ENCODE measurements around the gene DUXB.
A peak's percentile ranks its signal among the peaks of the same experiment; 100 is the strongest.

The DUXB gene

DNA sequence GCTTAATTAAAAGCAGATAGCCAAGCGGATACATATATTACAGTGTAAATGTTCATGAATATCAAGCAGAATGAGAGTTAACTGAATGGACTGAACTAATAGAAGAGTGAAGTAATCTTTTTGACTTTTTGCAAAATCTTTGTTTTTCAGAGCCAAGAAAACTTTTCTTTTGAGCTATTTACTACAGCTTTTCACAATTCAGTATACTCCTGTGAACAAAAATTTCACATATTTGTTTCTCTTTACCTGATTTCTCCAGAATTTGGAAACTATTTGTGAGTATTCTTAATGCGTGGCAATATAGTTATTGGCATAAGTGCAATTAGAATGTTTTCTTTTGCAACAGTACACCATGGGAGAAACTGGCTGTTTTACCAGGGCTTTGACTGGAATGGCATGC is 9.1 kb upstream of the DUXB start:
- ChIA-PET CTCF (interaction anchor here (0.6 kb wide), 1 partner anchor 13 kb away, joined by 3 read pairs; no protein-coding TSS in a partner anchor), POLR2A (ENCODE audit: low non-redundant PET) (no interaction called here)
- H3K27ac ChIP-seq = no peak overlapping the region
- TF ChIP-seq, protein P1, sequence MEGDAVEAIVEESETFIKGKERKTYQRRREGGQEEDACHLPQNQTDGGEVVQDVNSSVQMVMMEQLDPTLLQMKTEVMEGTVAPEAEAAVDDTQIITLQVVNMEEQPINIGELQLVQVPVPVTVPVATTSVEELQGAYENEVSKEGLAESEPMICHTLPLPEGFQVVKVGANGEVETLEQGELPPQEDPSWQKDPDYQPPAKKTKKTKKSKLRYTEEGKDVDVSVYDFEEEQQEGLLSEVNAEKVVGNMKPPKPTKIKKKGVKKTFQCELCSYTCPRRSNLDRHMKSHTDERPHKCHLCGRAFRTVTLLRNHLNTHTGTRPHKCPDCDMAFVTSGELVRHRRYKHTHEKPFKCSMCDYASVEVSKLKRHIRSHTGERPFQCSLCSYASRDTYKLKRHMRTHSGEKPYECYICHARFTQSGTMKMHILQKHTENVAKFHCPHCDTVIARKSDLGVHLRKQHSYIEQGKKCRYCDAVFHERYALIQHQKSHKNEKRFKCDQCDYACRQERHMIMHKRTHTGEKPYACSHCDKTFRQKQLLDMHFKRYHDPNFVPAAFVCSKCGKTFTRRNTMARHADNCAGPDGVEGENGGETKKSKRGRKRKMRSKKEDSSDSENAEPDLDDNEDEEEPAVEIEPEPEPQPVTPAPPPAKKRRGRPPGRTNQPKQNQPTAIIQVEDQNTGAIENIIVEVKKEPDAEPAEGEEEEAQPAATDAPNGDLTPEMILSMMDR (conservative IDR thresholded peaks at IDR 0.05; ENCODE audit: low read depth) = no peak
- no peak for DNase-seq (ENCODE audit: low spot score)

DNA sequence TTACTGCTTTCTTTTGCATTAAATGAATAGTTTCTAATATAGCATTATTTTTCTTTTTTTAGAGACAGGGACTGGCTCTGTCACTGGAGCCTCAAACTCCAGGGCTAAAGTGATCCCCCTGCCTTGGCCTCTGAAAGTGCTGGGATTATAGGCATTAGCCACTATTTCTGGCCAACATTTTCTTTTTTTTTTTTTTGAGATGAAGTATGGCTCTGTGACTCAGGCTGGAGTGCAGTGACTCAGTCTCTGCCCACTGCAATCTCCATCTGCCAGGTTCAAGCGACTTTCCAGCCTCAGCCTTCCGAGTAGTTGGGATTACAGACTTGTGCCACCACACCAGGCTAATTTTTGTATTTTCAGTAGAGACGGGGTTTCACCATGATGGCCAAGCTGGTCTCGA is 2.0 kb upstream of the DUXB start:
- TF ChIP-seq, protein P1 (conservative IDR thresholded peaks at IDR 0.05; ENCODE audit: low read depth) = no peak
- H3K27ac ChIP-seq = no peak overlapping the region
- DNase-seq (ENCODE audit: low spot score) = no peak
- CTCF ChIA-PET = interaction anchor here (0.7 kb wide), 1 partner anchor 1691 kb away, joined by 3 read pairs; no protein-coding TSS in a partner anchor
- POLR2A ChIA-PET (ENCODE audit: low non-redundant PET) = no interaction called here

- ChIA-PET CTCF (interaction anchor here (0.5 to 0.6 kb wide), 2 partner anchors 777 to 1519 kb away, joined by 5 to 7 read pairs; no protein-coding TSS in a partner anchor), POLR2A (ENCODE audit: low non-redundant PET) (no interaction called here)
- TF ChIP-seq, protein P1 (conservative IDR thresholded peaks at IDR 0.05; ENCODE audit: low read depth) = no peak
- no peak overlapping the region for H3K27ac ChIP-seq
- peak; percentile 11 for DNase-seq (ENCODE audit: low spot score)
Measured at GRCh38 chr16:75702242-75702641, 981 bp upstream of the DUXB start.

DNA sequence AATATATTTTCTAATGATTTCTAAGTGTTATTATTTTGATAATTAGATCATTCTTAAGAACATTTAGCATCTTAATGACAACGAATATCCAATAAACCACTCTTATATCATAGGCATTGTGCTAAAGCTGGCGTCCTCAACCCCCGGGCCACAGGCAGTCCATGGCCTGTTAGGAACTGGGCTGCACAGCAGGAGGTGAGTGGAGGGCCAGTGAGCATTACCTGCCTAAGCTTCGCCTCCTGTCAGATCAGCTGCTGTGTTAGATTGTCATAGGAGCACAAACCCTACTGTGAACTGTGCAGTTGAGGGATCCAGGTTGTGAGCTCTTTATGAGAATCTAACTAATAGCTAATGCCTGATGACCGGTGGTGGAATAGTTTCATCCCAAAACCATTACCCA is 3.7 kb downstream of the DUXB start:
- POLR2A ChIA-PET (ENCODE audit: low non-redundant PET) = no interaction called here
- TF ChIP-seq, protein P1 (conservative IDR thresholded peaks at IDR 0.05; ENCODE audit: low read depth) = no peak
- DNase-seq (ENCODE audit: low spot score) = no peak
- no peak overlapping the region for H3K27ac ChIP-seq
- CTCF ChIA-PET = no interaction called here

- ChIA-PET CTCF (interaction anchor here (0.5 to 1.3 kb wide), 4 partner anchors 13 to 1423 kb away, joined by 3 to 8 read pairs (median 3); no protein-coding TSS in a partner anchor), POLR2A (ENCODE audit: low non-redundant PET) (no interaction called here)
- H3K27ac ChIP-seq = no peak overlapping the region
- no peak for DNase-seq (ENCODE audit: low spot score)
- TF ChIP-seq, protein P1 (conservative IDR thresholded peaks at IDR 0.05; ENCODE audit: low read depth) = no peak
Measured at GRCh38 chr16:75695708-75696107, 5.6 kb downstream of the DUXB start.

DNA sequence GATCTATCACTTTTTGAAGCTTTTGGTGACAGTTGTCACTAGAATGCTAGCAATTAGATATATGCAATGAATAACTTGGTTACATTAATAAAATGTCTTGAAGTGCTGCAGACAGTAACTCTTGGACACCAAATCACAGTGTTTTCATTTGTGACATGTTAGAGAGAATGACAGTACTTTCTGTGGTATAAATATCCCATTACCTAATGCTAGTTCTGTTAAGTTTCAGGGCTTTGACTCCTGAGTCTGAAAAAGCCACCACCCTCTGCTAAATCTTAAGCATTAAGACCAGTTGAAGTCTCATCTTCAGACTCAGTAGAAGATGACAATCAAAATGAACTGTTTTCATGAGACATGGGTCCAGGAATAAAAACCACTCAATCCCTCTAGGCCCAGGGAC is 13.9 kb downstream of the DUXB start:
- H3K27ac ChIP-seq = no peak overlapping the region
- TF ChIP-seq, protein P1 (conservative IDR thresholded peaks at IDR 0.05; ENCODE audit: low read depth) = no peak
- DNase-seq (ENCODE audit: low spot score) = no peak
- ChIA-PET POLR2A (ENCODE audit: low non-redundant PET) (no interaction called here), CTCF (no interaction called here)

Data from RWPE1 (cell line).